Raji (cell line): ENCODE measurements around the gene SCN8A.

Source experiments
- POLR2A ChIP-seq: IDR thresholded peaks from 2 replicates; pipeline ENCODE4 v1.6.1; 2011; ENCODE audit warnings: low read depth, low read length, control low read depth; ENCODE audit not compliant: insufficient read depth

Gene SCN8A

GRCh38 chr12:51759695-51760094 lies 168.7 kb downstream of the SCN8A start:
- no peak for TF ChIP-seq POLR2A

DNA sequence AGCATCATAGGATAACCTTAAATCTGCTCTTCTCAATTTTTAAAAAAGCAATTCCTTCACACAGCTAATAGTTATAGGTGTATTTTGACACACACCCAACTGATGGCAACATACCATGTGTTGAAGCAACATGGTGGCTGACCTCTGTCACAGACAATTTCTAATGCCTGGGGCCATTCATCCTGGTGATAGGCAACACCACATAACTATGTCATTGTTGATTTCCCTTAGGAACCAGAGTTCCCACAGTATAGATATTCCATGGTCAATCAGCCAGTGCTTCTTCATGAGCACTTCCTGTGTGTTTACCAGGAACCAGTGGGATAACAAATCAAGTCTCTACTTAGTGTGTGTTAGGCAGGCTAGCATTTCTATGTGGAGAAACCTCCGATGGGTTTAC lies 169.2 kb downstream of the SCN8A start:
- TF ChIP-seq POLR2A: no peak

DNA sequence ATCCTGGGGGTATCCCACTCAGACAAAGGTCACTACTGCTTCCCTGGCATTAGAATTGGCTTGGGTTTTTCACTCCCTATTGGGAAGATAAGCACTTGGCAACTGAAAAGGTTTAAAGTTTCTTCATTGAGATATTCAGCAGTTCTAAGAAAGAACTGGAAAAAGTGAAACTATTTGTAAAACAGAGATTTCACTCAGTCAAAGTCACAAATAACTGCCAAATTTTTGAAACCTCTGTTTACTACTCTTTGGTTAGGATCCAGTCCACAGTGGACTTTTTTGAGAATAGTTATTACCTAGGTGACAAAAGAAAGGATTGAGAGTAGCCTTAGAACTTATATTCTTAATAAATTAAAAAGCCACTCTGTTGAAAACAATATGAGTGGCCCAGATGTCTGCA lies 172.7 kb downstream of the SCN8A start:
- TF ChIP-seq POLR2A: no peak

- TF ChIP-seq POLR2A: no peak
Measured at GRCh38 chr12:51766067-51766676, 175.1 kb downstream of the SCN8A start.

GRCh38 chr12:51771008-51771407 lies 180.0 kb downstream of the SCN8A start:
- TF ChIP-seq POLR2A: no peak

GRCh38 chr12:51773145-51773869 lies 182.3 kb downstream of the SCN8A start:
- no peak for TF ChIP-seq POLR2A

DNA sequence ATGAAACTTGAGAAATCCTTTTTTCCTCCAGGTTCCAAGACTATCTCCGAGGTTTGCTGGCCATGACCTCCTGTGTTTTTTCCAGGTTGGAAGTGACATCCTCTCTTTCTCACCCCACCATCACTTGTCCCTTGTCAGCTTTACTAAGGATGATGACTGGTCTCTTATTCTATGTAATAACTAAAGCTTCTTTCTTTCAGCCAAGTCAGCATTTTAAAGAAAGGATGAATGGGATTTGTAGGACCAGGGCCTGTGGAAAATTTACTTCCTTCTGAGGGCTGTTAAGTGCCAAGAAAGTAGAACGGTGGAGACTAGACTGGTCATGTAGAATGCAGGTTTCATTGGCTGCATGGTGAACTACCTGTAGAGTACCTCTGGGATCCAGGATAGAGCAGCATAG lies 183.9 kb downstream of the SCN8A start:
- TF ChIP-seq POLR2A: no peak

DNA sequence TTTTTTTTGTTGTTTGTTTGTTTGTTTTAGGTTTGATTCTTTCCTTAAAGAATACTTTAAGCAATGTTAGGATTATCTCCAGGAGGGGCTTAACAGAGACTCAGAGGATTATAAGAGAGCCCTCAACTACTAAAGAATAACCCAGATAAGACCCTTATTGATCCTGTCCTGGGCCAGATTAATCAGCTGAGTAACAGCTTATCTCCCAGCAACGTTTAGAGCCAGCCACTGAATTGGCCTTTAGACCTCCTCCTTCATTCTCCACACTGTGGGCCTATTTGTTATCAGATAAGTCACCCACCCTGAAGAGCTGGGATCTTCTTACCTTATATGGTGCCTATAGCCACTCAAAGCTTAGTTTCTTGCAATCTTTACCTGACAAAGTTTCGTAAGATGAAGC lies 186.4 kb downstream of the SCN8A start:
- TF ChIP-seq POLR2A: no peak

- TF ChIP-seq POLR2A: no peak
Measured at GRCh38 chr12:51777973-51778372, 186.9 kb downstream of the SCN8A start.

GRCh38 chr12:51779876-51780275 lies 188.8 kb downstream of the SCN8A start:
- TF ChIP-seq POLR2A: no peak

- TF ChIP-seq POLR2A: no peak
Measured at GRCh38 chr12:51784688-51785087, 193.7 kb downstream of the SCN8A start.

GRCh38 chr12:51785906-51786305 lies 194.9 kb downstream of the SCN8A start:
- TF ChIP-seq POLR2A: no peak

GRCh38 chr12:51788876-51789275 lies 197.8 kb downstream of the SCN8A start:
- no peak for TF ChIP-seq POLR2A

DNA sequence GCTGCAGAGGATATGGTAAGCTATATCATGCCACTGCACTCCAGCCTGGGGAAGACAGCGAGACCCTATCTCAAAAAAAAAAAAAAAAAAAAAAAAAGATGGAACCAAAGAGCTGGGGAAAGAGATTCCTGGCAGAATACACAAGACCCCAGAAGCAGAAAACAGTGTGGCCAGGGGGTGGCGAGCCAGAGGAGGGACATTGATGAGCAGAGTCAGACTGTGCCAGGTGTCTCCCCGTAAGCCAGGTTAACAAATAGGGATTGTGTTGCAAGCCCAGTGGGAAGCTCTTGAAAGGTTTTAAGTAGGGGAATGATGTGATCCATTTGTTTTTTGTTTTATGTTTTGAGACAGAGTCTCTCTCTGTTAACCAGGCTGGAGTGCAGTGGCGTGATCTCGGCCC lies 201.4 kb downstream of the SCN8A start:
- no peak for TF ChIP-seq POLR2A

GRCh38 chr12:51793201-51793600 lies 202.2 kb downstream of the SCN8A start:
- no peak for TF ChIP-seq POLR2A

DNA sequence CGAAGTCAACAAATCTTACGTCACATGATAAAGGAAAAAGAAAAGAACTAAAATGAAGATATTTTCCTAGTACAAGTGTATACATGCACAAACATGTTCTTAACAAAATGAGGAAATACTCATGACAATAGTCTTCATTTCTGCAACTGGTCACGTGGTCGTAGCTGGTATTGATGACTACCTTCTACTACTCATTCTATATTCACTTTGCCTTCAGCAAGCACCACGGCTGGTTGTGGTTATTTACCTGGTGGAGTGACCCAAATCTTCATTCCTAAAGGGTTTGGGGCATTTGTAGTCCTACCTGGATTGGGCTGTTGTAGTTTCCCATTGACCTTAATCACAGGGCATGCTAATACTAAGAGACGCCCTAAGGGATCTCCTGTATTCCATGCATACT lies 206.3 kb downstream of the SCN8A start:
- TF ChIP-seq POLR2A: no peak

DNA sequence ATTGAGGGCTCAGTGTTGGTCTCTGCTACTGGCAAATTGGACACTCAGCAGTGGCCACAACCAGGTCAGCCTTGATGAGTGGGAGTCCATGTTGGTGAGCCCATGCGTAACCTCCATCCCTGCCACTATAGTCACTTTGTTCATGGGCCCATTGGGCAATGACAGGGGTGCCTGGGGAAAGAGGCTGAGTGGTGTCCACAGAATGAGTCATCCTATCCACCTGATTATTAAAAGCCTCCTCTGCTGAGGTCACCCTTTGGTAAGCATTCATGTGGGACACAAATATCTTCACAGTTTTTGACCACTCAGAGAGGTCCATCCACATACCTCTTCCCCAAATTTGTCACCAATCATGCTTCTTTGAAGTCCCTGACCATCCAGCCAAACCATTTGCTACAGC lies 207.5 kb downstream of the SCN8A start:
- TF ChIP-seq POLR2A: no peak
